ENCODE results near the gene KCNMA1.

KCNMA1 gene

DNA sequence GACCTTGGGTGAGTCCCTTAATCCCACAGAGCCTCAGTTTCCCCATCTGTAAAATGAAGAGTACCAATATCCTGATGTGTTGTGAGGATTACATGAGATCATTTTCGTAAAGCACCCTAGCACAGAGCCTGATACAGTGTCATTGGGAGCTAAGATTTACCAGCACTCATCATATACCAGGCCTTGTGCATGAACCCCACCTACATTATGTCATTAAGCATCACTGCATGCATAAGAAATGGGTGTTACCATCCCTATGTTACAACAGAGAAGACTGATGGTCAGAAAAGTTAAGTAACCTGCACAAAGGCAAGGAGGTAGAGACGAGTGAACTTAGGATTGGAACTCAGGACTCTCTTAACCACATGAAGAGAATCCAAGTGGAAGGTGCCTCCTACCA is 290.6 kb downstream of the KCNMA1 start:
- TF ChIP-seq ZBTB7A (IDR thresholded peaks at IDR 0.05; ENCODE audit: low read depth) (no peak), CREB1 (IDR thresholded peaks at IDR 0.05; ENCODE audit: low read depth) (no peak), EP300 (IDR thresholded peaks at IDR 0.05; ENCODE audit: borderline replicate concordance) (no peak), FOXM1 (IDR thresholded peaks at IDR 0.05; ENCODE audit: borderline replicate concordance, low read depth) (no peak), MAX (IDR thresholded peaks at IDR 0.05) (no peak), EGR1 (IDR thresholded peaks at IDR 0.05) (no peak), TEAD4 (IDR thresholded peaks at IDR 0.05) (no peak), NFIC (IDR thresholded peaks at IDR 0.05) (no peak), REST (IDR thresholded peaks at IDR 0.05; ENCODE audit: low read depth) (no peak), TCF12 (IDR thresholded peaks at IDR 0.05; ENCODE audit: low read depth) (no peak), RAD21 (IDR thresholded peaks at IDR 0.05; ENCODE audit: low read depth) (no peak), USF1 (IDR thresholded peaks at IDR 0.05) (no peak), YY1 (IDR thresholded peaks at IDR 0.05; ENCODE audit: low read depth) (no peak), CEBPB (IDR thresholded peaks at IDR 0.05) (no peak), TAF1 (IDR thresholded peaks at IDR 0.05; ENCODE audit: low read depth) (no peak)

DNA sequence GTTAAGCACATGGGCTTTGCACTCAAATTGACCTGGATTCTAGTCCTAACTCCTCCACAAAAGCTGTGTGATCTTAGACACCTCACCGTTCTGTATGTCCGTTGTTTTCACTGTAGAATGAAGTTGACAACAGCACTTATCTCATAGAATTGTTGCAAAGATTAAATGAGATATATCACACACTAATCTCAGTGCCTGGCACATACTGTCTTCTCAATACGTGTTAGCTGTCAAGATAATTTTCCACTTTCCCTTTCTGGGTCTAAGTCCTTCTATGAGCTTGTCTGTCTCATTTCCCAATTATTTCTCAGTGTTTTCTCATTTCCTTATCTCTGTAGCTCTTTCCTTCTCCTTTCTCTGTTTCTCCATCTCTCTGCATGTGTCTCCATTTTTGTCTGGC is 296.6 kb downstream of the KCNMA1 start:
- TF ChIP-seq USF1 (IDR thresholded peaks at IDR 0.05) (no peak), FOXM1 (IDR thresholded peaks at IDR 0.05; ENCODE audit: borderline replicate concordance, low read depth) (no peak), TAF1 (IDR thresholded peaks at IDR 0.05; ENCODE audit: low read depth) (no peak), NFIC (IDR thresholded peaks at IDR 0.05) (no peak), EP300 (IDR thresholded peaks at IDR 0.05; ENCODE audit: borderline replicate concordance) (no peak), CREB1 (IDR thresholded peaks at IDR 0.05; ENCODE audit: low read depth) (no peak), ZBTB7A (IDR thresholded peaks at IDR 0.05; ENCODE audit: low read depth) (no peak)

- TF ChIP-seq NFIC (IDR thresholded peaks at IDR 0.05) (no peak), ZBTB7A (IDR thresholded peaks at IDR 0.05; ENCODE audit: low read depth) (no peak)
Observed at GRCh38 chr10:77339166-77339565, 298.4 kb downstream of the KCNMA1 start.

DNA sequence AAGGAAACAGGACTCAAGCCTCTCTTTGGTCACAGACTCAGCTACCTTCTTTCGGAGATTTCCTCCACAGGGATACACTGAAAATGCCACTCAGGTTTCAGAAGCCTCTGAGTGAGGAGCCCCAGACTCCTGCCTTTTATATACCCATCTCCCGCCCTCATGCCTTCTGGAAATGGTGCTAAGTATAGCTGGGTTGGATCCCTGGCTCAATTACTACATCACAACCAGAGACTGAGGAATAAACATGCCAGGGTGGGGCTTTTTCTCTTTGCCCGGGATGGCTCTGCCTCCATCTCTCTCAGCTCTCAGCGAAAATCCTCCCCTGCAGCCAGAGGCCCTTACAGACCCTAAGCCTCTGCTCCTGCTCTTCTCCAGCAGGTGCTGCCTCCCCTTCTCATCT is 299.5 kb downstream of the KCNMA1 start:
- TF ChIP-seq TEAD4 (IDR thresholded peaks at IDR 0.05) (no peak), TCF12 (IDR thresholded peaks at IDR 0.05; ENCODE audit: low read depth) (no peak), RAD21 (IDR thresholded peaks at IDR 0.05; ENCODE audit: low read depth) (no peak), USF1 (IDR thresholded peaks at IDR 0.05) (no peak), CREB1 (IDR thresholded peaks at IDR 0.05; ENCODE audit: low read depth) (no peak), MAX (IDR thresholded peaks at IDR 0.05) (no peak), EP300 (IDR thresholded peaks at IDR 0.05; ENCODE audit: borderline replicate concordance) (no peak), CEBPB (IDR thresholded peaks at IDR 0.05) (no peak), ZBTB7A (IDR thresholded peaks at IDR 0.05; ENCODE audit: low read depth) (no peak), EGR1 (IDR thresholded peaks at IDR 0.05) (no peak), TAF1 (IDR thresholded peaks at IDR 0.05; ENCODE audit: low read depth) (no peak), REST (IDR thresholded peaks at IDR 0.05; ENCODE audit: low read depth) (no peak), NFIC (IDR thresholded peaks at IDR 0.05) (no peak)

- no peak for TF ChIP-seq YY1 (IDR thresholded peaks at IDR 0.05; ENCODE audit: low read depth)
- TF ChIP-seq TEAD4 (IDR thresholded peaks at IDR 0.05), result no peak
Observed at GRCh38 chr10:77334501-77334900, 303.1 kb downstream of the KCNMA1 start.

DNA sequence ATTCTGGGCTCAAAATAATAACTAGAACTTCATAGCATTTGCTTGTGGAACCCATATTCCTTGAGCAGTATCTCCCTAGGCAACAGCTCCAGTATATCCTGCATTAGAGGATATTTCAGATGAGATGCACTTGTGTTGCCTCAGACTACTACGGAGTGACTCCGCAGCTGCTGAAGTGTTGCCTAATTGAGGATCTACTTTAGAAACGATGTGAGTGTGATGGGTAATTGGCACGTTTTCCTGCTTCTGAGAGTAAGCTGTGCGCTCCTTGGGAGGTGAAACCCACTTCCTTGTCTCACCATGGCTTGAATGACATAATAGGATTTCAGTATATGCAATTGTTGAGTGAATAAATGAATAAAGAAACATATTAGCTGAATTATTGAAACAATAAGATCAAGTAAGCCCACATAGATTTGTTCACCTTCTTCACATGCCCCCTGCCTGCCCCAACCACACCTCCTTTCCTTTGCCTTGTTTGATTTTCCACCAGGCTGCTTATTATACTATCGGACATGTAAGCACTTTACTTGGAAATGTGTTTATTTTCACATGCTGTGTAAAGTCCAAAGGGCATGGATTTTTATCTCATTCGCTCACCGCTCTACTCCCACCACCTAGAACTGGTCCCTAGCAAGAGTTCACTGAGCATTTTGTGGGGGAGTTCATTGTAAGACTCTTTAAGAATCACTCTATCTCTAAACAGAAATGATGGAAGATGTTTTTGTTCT is 303.8 kb downstream of the KCNMA1 start:
- no peak for TF ChIP-seq EP300 (IDR thresholded peaks at IDR 0.05; ENCODE audit: borderline replicate concordance)
- no peak for TF ChIP-seq MAX (IDR thresholded peaks at IDR 0.05)
- no peak for TF ChIP-seq ZBTB7A (IDR thresholded peaks at IDR 0.05; ENCODE audit: low read depth)
- no peak for TF ChIP-seq FOXM1 (IDR thresholded peaks at IDR 0.05; ENCODE audit: borderline replicate concordance, low read depth)

All from Ishikawa (cell line).